ENCODE data around the gene STMN3.

Gene STMN3

DNA sequence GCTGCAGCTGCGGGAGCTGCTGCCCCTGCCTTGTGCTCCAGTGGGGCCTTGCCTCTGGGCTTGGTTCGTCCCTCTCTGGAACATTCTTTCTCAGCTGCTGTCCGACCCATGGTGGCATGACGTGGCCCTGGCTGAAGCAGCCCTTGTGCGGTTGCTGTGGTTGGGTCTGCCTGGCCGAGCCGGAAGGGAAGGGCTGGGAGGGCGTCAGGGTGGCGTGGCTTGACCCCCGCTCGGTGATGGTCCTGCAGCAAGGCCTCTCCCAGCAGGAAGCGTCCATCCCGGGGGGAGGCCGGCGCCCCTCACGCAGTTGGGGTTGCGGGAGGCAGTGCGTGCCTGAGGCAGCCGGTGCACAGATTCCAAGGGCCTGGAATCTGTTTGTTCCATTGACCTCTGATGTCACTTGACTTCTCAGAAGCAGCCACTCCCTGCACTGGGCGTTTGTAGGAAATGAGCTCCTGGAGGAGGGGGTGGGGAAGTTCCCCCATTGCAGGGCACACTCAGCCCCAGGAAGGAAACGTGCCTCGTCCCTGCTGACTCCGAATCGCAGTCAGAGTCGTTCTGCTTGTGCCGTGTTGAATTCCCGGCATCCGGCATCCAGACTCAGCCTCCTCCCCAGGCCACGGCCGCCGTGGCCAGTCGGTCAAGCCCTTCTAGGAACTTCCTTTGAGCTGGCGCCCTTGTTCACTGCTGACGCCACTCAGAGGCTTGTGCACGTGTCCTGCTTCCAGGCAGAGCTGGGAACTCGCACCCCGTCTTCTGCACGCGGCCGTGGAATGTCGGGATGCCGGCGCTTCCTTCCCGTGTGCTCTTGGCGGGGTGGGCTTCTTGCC, 33.5 kb upstream of the STMN3 start:
- no peaks in the 10 kb centered on the region for H3K27me3 ChIP-seq (ENCODE audit: insufficient read depth, insufficient read length)
- no peak for TF ChIP-seq ZNF274 (IDR thresholded peaks at IDR 0.05; ENCODE audit: low read depth, low read length)
- TF ChIP-seq SUZ12 (IDR thresholded peaks at IDR 0.05; ENCODE audit: extremely low read depth, insufficient read depth, insufficient read length): no peak
- TF ChIP-seq YY1 (IDR thresholded peaks at IDR 0.05; ENCODE audit: insufficient read depth, insufficient read length): no peak
- H3K4me3 ChIP-seq (ENCODE audit: insufficient read length, low read depth): no peak overlapping the region
- H3K9ac ChIP-seq (ENCODE audit: insufficient read length, low read depth): peak overlapping the region; percentile 57
- DNase-seq (ENCODE audit: low read depth, low spot score): no peak
- peaks cover 42% of the 10 kb centered on the region for H3K4me1 ChIP-seq (ENCODE audit: insufficient read depth, insufficient read length)
- H3K9me3 ChIP-seq (ENCODE audit: insufficient read depth, low read length): no peaks in the 10 kb centered on the region
- peaks cover 41% of the 10 kb centered on the region for H3K36me3 ChIP-seq (ENCODE audit: insufficient read depth, insufficient read length, low read length)

DNA sequence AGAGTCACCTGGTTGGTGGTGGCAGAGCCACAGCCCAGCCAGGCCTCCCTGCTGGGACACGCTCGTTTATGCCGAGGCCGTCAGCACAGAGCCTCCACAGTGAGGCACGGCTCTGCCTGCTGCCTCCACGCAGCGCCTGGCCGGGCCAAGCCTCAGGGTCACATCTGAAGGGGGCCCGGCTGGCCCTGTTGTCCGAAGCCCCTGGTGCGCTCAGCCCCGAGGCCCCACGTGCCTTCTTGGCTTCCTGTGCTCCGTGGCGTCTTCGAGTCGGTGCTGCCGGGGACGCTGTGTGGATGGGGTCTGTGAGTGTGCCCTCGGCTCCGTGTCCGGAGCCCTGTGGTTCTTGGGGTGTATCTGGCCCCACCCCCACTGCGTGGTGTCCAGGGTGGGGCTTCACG, 32.9 kb upstream of the STMN3 start:
- Histone ChIP-seq H3K36me3 (ENCODE audit: insufficient read depth, insufficient read length, low read length) (peaks cover 41% of the 10 kb centered on the region), H3K4me1 (ENCODE audit: insufficient read depth, insufficient read length) (peaks cover 46% of the 10 kb centered on the region), H3K9ac (ENCODE audit: insufficient read length, low read depth) (peak overlapping the region; percentile 12)

DNA sequence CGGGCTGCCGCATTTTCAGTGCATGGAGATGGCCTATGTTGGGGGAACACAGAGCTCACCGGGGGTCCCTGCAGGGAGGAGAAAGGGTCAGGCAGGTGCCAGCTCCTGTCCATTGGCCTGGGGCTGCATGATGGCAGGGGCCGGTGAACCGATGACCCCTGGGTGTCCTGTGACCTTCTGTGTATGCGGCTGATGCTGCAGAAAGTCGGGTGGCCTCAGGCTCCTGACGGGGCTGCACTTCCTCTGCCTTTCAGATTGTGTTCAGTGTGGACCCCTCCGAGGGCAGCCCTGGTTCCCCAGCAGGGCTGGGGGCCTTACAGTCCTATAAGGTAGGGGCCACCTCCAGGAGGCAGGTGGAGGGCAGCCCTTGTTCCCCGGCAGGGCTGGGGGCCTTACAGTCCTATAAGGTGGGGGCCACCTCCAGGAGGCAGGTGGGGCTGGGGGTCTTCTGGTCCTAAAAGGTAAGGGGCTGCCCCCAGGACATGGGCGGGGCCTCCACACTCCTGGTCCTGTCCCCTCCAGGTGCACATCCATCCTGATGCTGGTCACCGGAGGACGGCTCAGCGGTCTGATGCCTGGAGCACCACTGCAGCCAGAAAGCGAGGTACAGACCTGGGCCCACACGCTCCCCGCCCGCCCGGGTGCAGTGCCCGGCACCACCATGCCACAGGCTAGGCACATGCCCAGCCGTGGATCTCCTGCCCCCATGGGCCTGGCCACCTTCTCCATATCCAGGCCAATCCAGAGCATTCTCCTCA, 32.2 kb upstream of the STMN3 start:
- no peaks in the 10 kb centered on the region for H3K27me3 ChIP-seq (ENCODE audit: insufficient read depth, insufficient read length)
- TF ChIP-seq YY1 (IDR thresholded peaks at IDR 0.05; ENCODE audit: insufficient read depth, insufficient read length) (no peak), SUZ12 (IDR thresholded peaks at IDR 0.05; ENCODE audit: extremely low read depth, insufficient read depth, insufficient read length) (no peak), ZNF274 (IDR thresholded peaks at IDR 0.05; ENCODE audit: low read depth, low read length) (no peak)
- no peak overlapping the region for H3K4me3 ChIP-seq (ENCODE audit: insufficient read length, low read depth)
- H3K36me3 ChIP-seq (ENCODE audit: insufficient read depth, insufficient read length, low read length): peaks cover 44% of the 10 kb centered on the region
- peak overlapping the region; percentile 36 for H3K9ac ChIP-seq (ENCODE audit: insufficient read length, low read depth)
- peaks cover 43% of the 10 kb centered on the region for H3K4me1 ChIP-seq (ENCODE audit: insufficient read depth, insufficient read length)
- no peaks in the 10 kb centered on the region for H3K9me3 ChIP-seq (ENCODE audit: insufficient read depth, low read length)
- DNase-seq (ENCODE audit: low read depth, low spot score): no peak

More for the DNA sequence above, 32.9 kb upstream of the STMN3 start:
- no peaks in the 10 kb centered on the region for H3K27me3 ChIP-seq (ENCODE audit: insufficient read depth, insufficient read length)
- no peak overlapping the region for H3K4me3 ChIP-seq (ENCODE audit: insufficient read length, low read depth)
- no peak for DNase-seq (ENCODE audit: low read depth, low spot score)
- H3K9me3 ChIP-seq (ENCODE audit: insufficient read depth, low read length): no peaks in the 10 kb centered on the region
- TF ChIP-seq ZNF274 (IDR thresholded peaks at IDR 0.05; ENCODE audit: low read depth, low read length) (no peak), YY1 (IDR thresholded peaks at IDR 0.05; ENCODE audit: insufficient read depth, insufficient read length) (no peak)

DNA sequence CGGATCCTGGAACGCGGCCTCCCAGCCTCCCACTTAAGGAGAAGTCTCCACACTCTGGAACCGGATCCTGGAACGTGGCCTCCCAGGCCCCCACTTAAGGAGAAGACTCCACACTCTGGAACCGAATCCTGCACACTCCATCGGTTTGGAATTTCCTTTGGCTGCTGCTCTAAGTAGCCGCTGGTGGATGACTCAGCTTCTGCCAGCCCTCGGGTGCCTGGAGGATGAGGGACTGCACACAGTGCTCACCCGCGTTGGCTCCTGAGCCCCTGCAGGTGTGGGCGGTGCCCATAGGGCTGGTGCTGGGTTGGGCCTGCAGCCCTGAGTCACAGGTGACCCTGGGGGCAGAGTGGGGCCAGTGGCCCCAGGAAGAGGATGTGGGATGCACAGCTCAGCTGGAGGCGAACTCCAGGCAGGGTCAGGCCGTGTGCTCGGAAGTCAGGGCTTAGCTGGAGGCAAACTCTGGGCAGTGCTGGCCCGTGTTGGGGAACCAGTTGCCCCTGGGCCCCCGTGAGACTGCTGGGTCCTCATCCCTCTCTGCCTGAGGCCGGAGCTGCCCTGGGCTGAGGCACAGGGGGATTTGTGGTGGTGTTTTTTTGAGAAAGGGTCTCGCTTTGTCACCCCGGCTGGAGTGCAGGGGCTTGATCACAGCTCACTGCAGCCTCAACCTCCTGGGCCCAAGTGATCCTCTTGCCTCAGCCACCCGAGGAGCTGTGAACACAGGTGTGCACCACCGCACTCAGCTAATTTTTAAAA, 29.3 kb upstream of the STMN3 start:
- Histone ChIP-seq H3K9ac (ENCODE audit: insufficient read length, low read depth) (peak overlapping the region; percentile 68), H3K4me3 (ENCODE audit: insufficient read length, low read depth) (no peak overlapping the region), H3K9me3 (ENCODE audit: insufficient read depth, low read length) (no peaks in the 10 kb centered on the region), H3K36me3 (ENCODE audit: insufficient read depth, insufficient read length, low read length) (peaks cover 59% of the 10 kb centered on the region), H3K4me1 (ENCODE audit: insufficient read depth, insufficient read length) (peaks cover 39% of the 10 kb centered on the region), H3K27me3 (ENCODE audit: insufficient read depth, insufficient read length) (no peaks in the 10 kb centered on the region)
- TF ChIP-seq YY1 (IDR thresholded peaks at IDR 0.05; ENCODE audit: insufficient read depth, insufficient read length): no peak
- TF ChIP-seq SUZ12 (IDR thresholded peaks at IDR 0.05; ENCODE audit: extremely low read depth, insufficient read depth, insufficient read length): no peak
- no peak for DNase-seq (ENCODE audit: low read depth, low spot score)

DNA sequence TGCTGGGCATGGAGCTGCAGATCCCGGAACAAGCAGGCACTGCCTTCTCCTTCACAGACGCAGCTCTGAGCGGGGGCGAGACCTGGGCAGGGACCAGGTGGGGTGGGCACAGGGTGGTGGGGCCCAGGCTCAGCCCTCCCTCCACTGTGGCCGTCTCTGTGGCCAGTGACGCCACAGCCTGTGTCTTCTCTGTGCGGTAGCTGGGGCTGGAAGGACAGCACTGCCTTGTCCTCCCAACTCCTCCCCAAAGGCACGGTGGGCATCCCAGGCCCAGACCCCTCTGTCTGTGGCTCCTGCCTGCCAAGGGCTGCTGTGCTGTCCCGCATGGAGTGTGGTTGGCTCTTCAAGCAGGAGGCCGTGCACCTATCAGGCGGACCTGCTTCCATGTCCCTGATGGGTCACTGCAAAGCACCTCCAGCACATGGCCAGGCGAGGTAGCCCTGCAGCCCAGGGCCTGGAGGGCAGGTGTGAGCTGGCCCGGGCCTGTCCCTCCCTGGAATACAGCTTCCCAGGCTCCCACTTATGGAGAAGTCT, 28.5 kb upstream of the STMN3 start:
- TF ChIP-seq SUZ12 (IDR thresholded peaks at IDR 0.05; ENCODE audit: extremely low read depth, insufficient read depth, insufficient read length) (no peak), ZNF274 (IDR thresholded peaks at IDR 0.05; ENCODE audit: low read depth, low read length) (no peak), YY1 (IDR thresholded peaks at IDR 0.05; ENCODE audit: insufficient read depth, insufficient read length) (no peak)
- Histone ChIP-seq H3K4me1 (ENCODE audit: insufficient read depth, insufficient read length) (peaks cover 31% of the 10 kb centered on the region), H3K27me3 (ENCODE audit: insufficient read depth, insufficient read length) (no peaks in the 10 kb centered on the region), H3K36me3 (ENCODE audit: insufficient read depth, insufficient read length, low read length) (peaks cover 62% of the 10 kb centered on the region), H3K9ac (ENCODE audit: insufficient read length, low read depth) (peak overlapping the region; percentile 54), H3K4me3 (ENCODE audit: insufficient read length, low read depth) (no peak overlapping the region), H3K9me3 (ENCODE audit: insufficient read depth, low read length) (no peaks in the 10 kb centered on the region)
- DNase-seq (ENCODE audit: low read depth, low spot score): no peak

DNA sequence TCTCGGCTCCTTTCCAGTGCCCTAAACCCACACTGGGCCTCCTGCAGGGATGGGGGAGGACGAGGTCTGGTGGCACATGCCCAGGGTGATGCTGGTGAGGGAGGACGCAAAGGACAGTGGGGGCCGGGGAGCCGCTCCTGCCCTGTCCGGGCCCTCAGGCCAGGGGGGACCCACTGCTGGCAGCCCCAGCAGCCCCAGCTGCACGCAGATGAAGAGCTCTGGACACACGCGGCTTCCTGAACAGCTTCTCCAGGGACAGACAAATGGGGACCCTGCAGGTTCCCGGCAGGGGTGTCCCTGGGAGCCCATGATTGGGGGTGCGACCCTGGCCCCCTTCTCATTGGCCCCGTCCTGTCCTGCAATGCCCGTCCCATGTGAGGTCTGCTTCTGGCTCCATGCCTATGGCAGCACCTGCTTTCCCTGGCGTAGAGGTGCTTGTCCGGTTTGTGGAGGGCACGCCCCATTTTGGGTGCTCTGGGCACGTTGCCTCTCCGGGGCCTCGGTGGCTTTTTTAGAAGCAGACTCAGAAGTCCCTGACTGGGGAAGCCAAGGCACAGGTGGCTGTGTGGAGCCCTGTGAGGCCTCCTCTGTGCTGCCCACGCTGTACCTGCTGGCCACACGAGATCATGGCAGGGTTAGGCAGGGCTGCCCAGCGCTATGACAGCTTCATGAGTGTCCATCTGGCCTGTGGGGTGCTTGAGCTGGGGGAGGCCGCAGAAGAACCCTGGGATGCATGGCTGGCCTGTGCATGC, 27.8 kb upstream of the STMN3 start:
- Histone ChIP-seq H3K4me3 (ENCODE audit: insufficient read length, low read depth) (no peak overlapping the region), H3K9me3 (ENCODE audit: insufficient read depth, low read length) (no peaks in the 10 kb centered on the region), H3K4me1 (ENCODE audit: insufficient read depth, insufficient read length) (peaks cover 25% of the 10 kb centered on the region), H3K36me3 (ENCODE audit: insufficient read depth, insufficient read length, low read length) (peaks cover 65% of the 10 kb centered on the region), H3K9ac (ENCODE audit: insufficient read length, low read depth) (peak overlapping the region; percentile 54), H3K27me3 (ENCODE audit: insufficient read depth, insufficient read length) (no peaks in the 10 kb centered on the region)
- TF ChIP-seq ZNF274 (IDR thresholded peaks at IDR 0.05; ENCODE audit: low read depth, low read length) (no peak), SUZ12 (IDR thresholded peaks at IDR 0.05; ENCODE audit: extremely low read depth, insufficient read depth, insufficient read length) (no peak), YY1 (IDR thresholded peaks at IDR 0.05; ENCODE audit: insufficient read depth, insufficient read length) (no peak)
- DNase-seq (ENCODE audit: low read depth, low spot score): no peak

All from NT2/D1 (cell line).